CD4-positive, alpha-beta T cell treated with Interleukin-4 for 4 hours (primary cell): ENCODE measurements around the gene PAM16.

Experiments
- DNase-seq: peaks from one replicate; pipeline ENCODE4 v3.0.0-alpha.2; 2020

The PAM16 gene

GRCh38 chr16:4293181-4293716 is 57.9 kb downstream of the PAM16 start:
- DNase-seq = no peak

DNA sequence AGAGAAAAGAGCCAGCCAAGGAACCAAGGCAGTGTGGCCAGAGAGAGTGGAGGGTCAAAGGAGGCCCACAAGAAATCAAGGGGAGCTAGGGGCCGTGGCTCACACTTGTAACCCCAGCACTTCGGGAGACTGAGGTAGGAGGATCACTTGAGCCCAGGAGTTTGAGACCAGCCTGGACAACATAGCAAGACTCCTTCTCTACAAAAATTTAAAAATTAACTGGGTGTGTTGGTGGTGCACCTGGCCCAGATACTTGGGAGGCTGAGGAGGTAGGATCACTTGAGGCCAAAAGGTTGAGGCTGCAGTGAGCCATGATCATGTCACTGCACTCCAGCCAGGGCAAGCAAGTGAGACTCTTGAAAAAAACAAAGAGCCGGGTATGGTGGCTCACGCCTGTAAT is 59.4 kb downstream of the PAM16 start:
- DNase-seq = no peak
